22Rv1 (cell line): Measurements from ENCODE around the gene EVPLL.
"Not testable (repeated sequence)": the region's sequence is repeated elsewhere in the genome, so short reads cannot be mapped to it uniquely, and the experiment has no call there.

Experiments
- ZFX ChIP-seq: fragments of 450-650 bp; IDR thresholded peaks from 2 replicates; pipeline ENCODE4 v1.6.1; 2017; ENCODE audit warnings: antibody characterized with exemption, borderline replicate concordance
- TF ChIP-seq, protein P1 (sequence below): fragments of 450-650 bp; IDR thresholded peaks from 2 replicates; pipeline ENCODE4 v1.5.1; 2017; ENCODE audit warnings: mild to moderate bottlenecking

GRCh38 chr17:18338158-18338557 lies 39.4 kb upstream of the EVPLL start:
- TF ChIP-seq, protein P1, sequence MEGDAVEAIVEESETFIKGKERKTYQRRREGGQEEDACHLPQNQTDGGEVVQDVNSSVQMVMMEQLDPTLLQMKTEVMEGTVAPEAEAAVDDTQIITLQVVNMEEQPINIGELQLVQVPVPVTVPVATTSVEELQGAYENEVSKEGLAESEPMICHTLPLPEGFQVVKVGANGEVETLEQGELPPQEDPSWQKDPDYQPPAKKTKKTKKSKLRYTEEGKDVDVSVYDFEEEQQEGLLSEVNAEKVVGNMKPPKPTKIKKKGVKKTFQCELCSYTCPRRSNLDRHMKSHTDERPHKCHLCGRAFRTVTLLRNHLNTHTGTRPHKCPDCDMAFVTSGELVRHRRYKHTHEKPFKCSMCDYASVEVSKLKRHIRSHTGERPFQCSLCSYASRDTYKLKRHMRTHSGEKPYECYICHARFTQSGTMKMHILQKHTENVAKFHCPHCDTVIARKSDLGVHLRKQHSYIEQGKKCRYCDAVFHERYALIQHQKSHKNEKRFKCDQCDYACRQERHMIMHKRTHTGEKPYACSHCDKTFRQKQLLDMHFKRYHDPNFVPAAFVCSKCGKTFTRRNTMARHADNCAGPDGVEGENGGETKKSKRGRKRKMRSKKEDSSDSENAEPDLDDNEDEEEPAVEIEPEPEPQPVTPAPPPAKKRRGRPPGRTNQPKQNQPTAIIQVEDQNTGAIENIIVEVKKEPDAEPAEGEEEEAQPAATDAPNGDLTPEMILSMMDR: not testable (repeated sequence)
- TF ChIP-seq ZFX: not testable (repeated sequence)
